HepG2 (cell line): Measurements from ENCODE around the gene NLRC3. TPM values are rescaled to one million over a fixed set of nuclear protein-coding genes. Genes with fewer than 3 reads are reported as not detected.

Source experiments
- ATAC-seq: fragments of 200-7000 bp; cut with Tn5 transposase; 3 replicates; pipeline ENCODE4 v1.9.1; 2020; ENCODE audit warnings: mild to moderate bottlenecking, moderate library complexity
- BruUV-seq: library from RNA; stranded (reverse); fragments of 400-500 nt; replicated peaks from 2 replicates; lab custom pipeline; 2021; lab: Mats Ljungman, UMichigan
- CTCF ChIA-PET: fragments of 300-600 bp; formaldehyde crosslinking; extraction: SDS; loops from one replicate; lab custom pipeline; 2021; ENCODE audit warnings: low total read pairs, inconsistent platforms, low intra/inter-chr PET ratio; lab: Yijun Ruan, JAX
- POLR2A ChIA-PET: fragments of 350-600 bp; sonication (Branson Sonifier 250); formaldehyde crosslinking; loops from one replicate; lab custom pipeline; 2020; ENCODE audit warnings: antibody characterized with exemption, inconsistent platforms; lab: Yijun Ruan, JAX
- DNase-seq: peaks from one replicate; pipeline ENCODE4 v3.0.0-alpha.2; 2015; ENCODE audit warnings: low spot score
- FAIRE-seq: peaks from 3 replicates; lab custom pipeline; 2011; peaks lifted over from hg19 to GRCh38; lab: Jason Lieb, UNC
- H2AFZ ChIP-seq: one replicate; pipeline ENCODE4 v1.6.1; 2011; ENCODE audit warnings: low read length, inconsistent platforms
- H3K27ac ChIP-seq: fragments of 300-600 bp; 3 replicates; pipeline ENCODE4 v1.8.0; 2011; ENCODE audit warnings: mixed run types, mild to moderate bottlenecking, mixed read lengths, low read length, inconsistent platforms; ENCODE audit not compliant: insufficient read depth; ENCODE audit errors: extremely low read length
- H3K27me3 ChIP-seq, 2 experiments: fragments of 200-600 bp in 1 of 2; 2 replicates in 1 of 2; 3 replicates in 1 of 2; pipeline versions ENCODE4 v1.6.0 to v1.8.0; 2011; ENCODE audit warnings: low read length in 2 of 2, mild to moderate bottlenecking in 2 of 2, moderate library complexity in 2 of 2, inconsistent platforms in 1 of 2; ENCODE audit not compliant: insufficient read depth in 2 of 2, control insufficient read depth in 1 of 2
- H3K36me3 ChIP-seq, 2 experiments: fragments of 200-600 bp in 1 of 2; replicated peaks in 1 of 2; 2 replicates in 1 of 2; 3 replicates in 1 of 2; pipeline versions ENCODE4 v1.5.1 to v1.8.0; 2011; ENCODE audit warnings: low read length in 2 of 2, inconsistent platforms in 1 of 2; ENCODE audit not compliant: insufficient read depth in 2 of 2, control insufficient read depth in 1 of 2
- H3K4me1 ChIP-seq: 2 replicates; pipeline ENCODE4 v1.5.1; 2012; ENCODE audit warnings: low read length, inconsistent platforms; ENCODE audit not compliant: insufficient read depth
- H3K4me2 ChIP-seq: 2 replicates; pipeline ENCODE4 v1.6.0; 2011; ENCODE audit warnings: low read depth, low read length, inconsistent platforms
- H3K4me3 ChIP-seq, 3 experiments: fragments of 200-600 bp in 1 of 3; sonication (generic), shearing (Covaris generic) in 1 of 3; replicated peaks in 1 of 3; 2 replicates each; pipeline ENCODE4 v1.5.1; 2011 to 2016; ENCODE audit warnings: low read length in 3 of 3, inconsistent platforms in 2 of 3, low read depth in 2 of 3, mild to moderate bottlenecking in 2 of 3, control low read depth in 1 of 3, mixed read lengths in 1 of 3; ENCODE audit not compliant: insufficient read depth in 1 of 3
- H3K79me2 ChIP-seq: one replicate; pipeline ENCODE4 v1.6.1; 2011; ENCODE audit warnings: low read length, inconsistent platforms; ENCODE audit not compliant: insufficient read depth
- H3K9ac ChIP-seq: 2 replicates; pipeline ENCODE4 v1.6.0; 2011; ENCODE audit warnings: mild to moderate bottlenecking, low read depth, low read length, inconsistent platforms; ENCODE audit not compliant: insufficient read depth
- H3K9me3 ChIP-seq: 2 replicates; pipeline ENCODE4 v1.5.1; 2012; ENCODE audit warnings: mild to moderate bottlenecking, low read length
- H4K20me1 ChIP-seq: 2 replicates; pipeline ENCODE4 v1.6.0; 2011; ENCODE audit warnings: inconsistent platforms, mild to moderate bottlenecking, low read length, moderate library complexity; ENCODE audit not compliant: insufficient read depth
- CC2D1A ChIP-seq: sonication (generic); formaldehyde crosslinking; IDR thresholded peaks from 2 replicates; pipeline ENCODE4 v1.8.1; 2023; ENCODE audit warnings: mild to moderate bottlenecking, missing genetic modification reagents
- GTF3A ChIP-seq: sonication (generic); formaldehyde crosslinking; conservative IDR thresholded peaks from 2 replicates; pipeline ENCODE4 v1.4.0; 2020; ENCODE audit warnings: mild to moderate bottlenecking, missing genetic modification reagents
- ZBTB4 ChIP-seq: sonication (generic); formaldehyde crosslinking; IDR thresholded peaks from 2 replicates; pipeline ENCODE4 v1.4.0; 2020; ENCODE audit warnings: missing genetic modification reagents, mild to moderate bottlenecking, borderline replicate concordance
- ZNF383 ChIP-seq: sonication (generic); formaldehyde crosslinking; IDR thresholded peaks from 2 replicates; pipeline ENCODE4 v1.4.0; 2020; ENCODE audit warnings: missing genetic modification reagents, mild to moderate bottlenecking, borderline replicate concordance
- WGBS: methylation state at CpG from one replicate; pipeline ENCODE4 v1.1.6; 2017; ENCODE audit warnings: low lambda C conversion rate; 5-methylcytosine and 5-hydroxymethylcytosine counted together
- in situ Hi-C: cut with HindIII; loops from 2 replicates; pipeline ENCODE4 v1.10.0; 2017; ENCODE audit warnings: low pct_unique_long_range_greater_than_20kb; ENCODE audit not compliant: extremely low pct_ligation_motif_present
- intact Hi-C: fragments of 100-400 bp; cut with micrococcal nuclease; formaldehyde crosslinking; loops from one replicate; pipeline ENCODE4 v1.10.0; 2022; ENCODE audit not compliant: unreplicated experiment
- polyA plus RNA-seq, 8 experiments: library from polyadenylated mRNA; depleted of rRNA in 3 of 8; stranded (reverse) in 7 of 8; unstranded in 1 of 8; fragments of >200 nt; fragmentation: Illumina TruSeq in 4 of 8; extraction: Trizol in 4 of 8; gene quantifications; 2 replicates each; pipeline versions ENCODE4 v1.2.1 to v1.2.3, GENCODE V29; 2011 to 2016; ENCODE audit warnings: low read depth in 4 of 8, missing spikeins in 1 of 8, mixed read lengths in 1 of 8; ENCODE audit not compliant: insufficient read depth in 1 of 8
- total RNA-seq, 5 experiments: library from RNA; depleted of rRNA; stranded (reverse); fragments of >200 nt; fragmentation: Illumina TruSeq; extraction: Trizol; gene quantifications; 2 replicates each; pipeline ENCODE4 v1.2.3, GENCODE V29; 2016; ENCODE audit warnings: low read depth in 1 of 5
- TF ChIP-seq, protein P1 (sequence below): sonication (generic); formaldehyde crosslinking; IDR thresholded peaks from 2 replicates; pipeline ENCODE4 v1.4.0; 2020; ENCODE audit warnings: mild to moderate bottlenecking, missing genetic modification reagents

Gene NLRC3
- total and polyA plus RNA-seq, 2 of the 13 experiments (the other 11 are each of a cell fraction or from before 2014, with no cell fraction given) = not detected

DNA sequence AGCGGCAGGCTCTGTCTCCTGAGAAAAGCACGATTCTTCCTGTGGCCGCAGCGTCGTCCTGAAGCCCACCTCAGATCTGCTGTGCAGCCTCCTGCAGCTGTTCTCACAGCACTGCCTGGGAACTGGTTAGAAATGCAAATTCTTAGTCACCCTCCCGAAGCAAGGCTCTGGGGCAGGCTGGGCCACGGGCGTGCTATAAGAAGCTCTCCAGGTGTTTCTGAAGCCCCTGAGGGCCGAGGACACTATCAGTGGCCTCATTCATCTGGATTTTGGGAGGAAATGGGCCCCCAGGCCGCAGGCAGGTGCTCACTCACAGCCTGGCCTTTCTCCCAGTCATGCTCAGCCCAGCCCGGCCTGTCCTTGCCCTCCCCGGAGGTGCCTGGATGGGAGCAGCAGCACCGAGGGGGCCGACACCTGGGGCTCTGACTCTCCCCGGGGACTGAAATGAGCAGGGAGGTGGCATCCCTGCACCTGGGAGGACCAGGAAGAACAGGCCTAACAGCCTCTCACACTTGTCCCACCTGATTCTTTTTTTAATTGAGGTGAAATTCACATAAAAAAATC is 10.4 kb upstream of the NLRC3 start:
- no peak for DNase-seq
- ChIA-PET CTCF (no interaction called here), POLR2A (no interaction called here)
- no peaks in the 10 kb centered on the region for H4K20me1 ChIP-seq
- H3K4me3 ChIP-seq = no peak overlapping the region
- intact Hi-C loops = no loop called here
- no peaks in the 10 kb centered on the region for H3K9me3 ChIP-seq
- no peaks in the 10 kb centered on the region for H3K27me3 ChIP-seq
- no peaks in the 10 kb centered on the region for H3K79me2 ChIP-seq
- peaks cover 2 to 6% of the 10 kb centered on the region in 2 experiments; a peak in 1 of 5 replicates for H3K36me3 ChIP-seq
- no peak overlapping the region for H3K4me2 ChIP-seq
- TF ChIP-seq, protein P1, sequence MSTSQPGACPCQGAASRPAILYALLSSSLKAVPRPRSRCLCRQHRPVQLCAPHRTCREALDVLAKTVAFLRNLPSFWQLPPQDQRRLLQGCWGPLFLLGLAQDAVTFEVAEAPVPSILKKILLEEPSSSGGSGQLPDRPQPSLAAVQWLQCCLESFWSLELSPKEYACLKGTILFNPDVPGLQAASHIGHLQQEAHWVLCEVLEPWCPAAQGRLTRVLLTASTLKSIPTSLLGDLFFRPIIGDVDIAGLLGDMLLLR = no peak
- TF ChIP-seq CC2D1A (no peak), ZNF383 (CRISPR knock-in tag) (no peak), GTF3A (no peak), ZBTB4 (CRISPR knock-in tag) (no peak)
- FAIRE-seq = no peak
- in situ Hi-C loops = no loop called here
- no peak for ATAC-seq
- no peak overlapping the region for H3K27ac ChIP-seq
- no TSS peak for BruUV-seq
- no peak overlapping the region for H2AFZ ChIP-seq
- no peak overlapping the region for H3K9ac ChIP-seq
- 96% methylated on average over 8 of the region's 15 CpGs for WGBS
- H3K4me1 ChIP-seq = no peaks in the 10 kb centered on the region
